ENCODE measurements around the gene PIAS4.

DNA sequence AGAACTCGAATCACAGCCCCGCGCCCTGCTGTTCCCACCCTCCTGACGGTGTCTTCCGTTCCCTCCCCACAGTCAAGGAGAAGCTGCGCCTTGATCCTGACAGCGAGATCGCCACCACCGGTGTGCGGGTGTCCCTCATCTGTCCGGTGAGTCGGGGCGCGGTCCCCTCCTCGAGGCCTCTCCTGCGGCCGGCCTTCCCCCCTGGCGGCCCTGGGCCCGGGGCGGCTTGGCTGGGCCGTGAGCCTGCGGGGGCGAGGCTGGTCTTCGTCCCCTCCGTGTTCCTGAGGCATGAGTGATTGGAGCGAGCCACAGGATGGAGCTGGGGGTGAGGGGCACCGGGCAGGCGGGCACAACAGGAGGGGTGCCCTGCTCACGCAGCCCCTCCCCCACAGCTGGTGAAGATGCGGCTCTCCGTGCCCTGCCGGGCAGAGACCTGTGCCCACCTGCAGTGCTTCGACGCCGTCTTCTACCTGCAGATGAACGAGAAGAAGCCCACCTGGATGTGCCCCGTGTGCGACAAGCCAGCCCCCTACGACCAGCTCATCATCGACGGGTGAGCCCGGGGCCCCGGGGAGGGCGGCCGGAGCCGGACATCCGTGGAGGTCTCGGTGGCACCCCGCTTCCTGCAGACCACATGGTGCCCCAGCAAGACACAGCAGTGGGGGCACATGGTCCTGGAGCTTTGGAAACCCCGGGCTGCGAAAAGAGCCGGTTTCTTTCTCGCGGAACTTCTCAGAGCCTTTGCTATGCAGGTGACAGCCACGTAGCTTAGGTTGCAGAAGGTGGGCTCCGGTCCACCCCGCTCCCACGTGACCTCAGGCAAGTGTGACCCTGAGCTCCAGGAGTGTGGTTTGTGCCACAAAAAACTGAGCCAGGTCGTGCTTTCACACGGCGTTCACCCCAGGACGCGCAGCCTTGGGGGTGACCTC is 25.8 kb downstream of the PIAS4 start:
- TF ChIP-seq GATA3 (IDR thresholded peaks at IDR 0.05; ENCODE audit: low read depth, low read length), result no peak
- no peak for TF ChIP-seq GATA2 (IDR thresholded peaks at IDR 0.05; ENCODE audit: low read depth, low read length)
